Stomach (tissue), 9 donors: Measurements from ENCODE around the gene ADAMTS12. TPM values are rescaled to one million over a fixed set of nuclear protein-coding genes. Genes with fewer than 3 reads are reported as not detected.

ENCODE experiments used
- DNase-seq, 2 donors: peaks; one replicate each; pipeline versions ENCODE4 v3.0.0 to v3.0.0-alpha.2; 2013 to 2019
- H3K27ac ChIP-seq, 5 donors: fragments of 200-600 bp in 4 of 5; sonication (generic) in 4 of 5; one replicate each; pipeline ENCODE4 v1.5.1; 2013 to 2019; ENCODE audit warnings: mild to moderate bottlenecking in 1 of 5, moderate library complexity in 1 of 5
- H3K27me3 ChIP-seq, 3 donors: fragments of 200-600 bp; sonication (generic); one replicate each; pipeline ENCODE4 v1.5.1; 2017 to 2019; ENCODE audit warnings: mixed run types in 1 of 3
- H3K36me3 ChIP-seq, 4 donors: fragments of 200-600 bp; sonication (generic); 1 replicate in 3 of 4; 2 replicates in 1 of 4; pipeline ENCODE4 v1.5.1; 2016 to 2019
- H3K4me1 ChIP-seq, 4 donors: fragments of 200-600 bp; sonication (generic); one replicate each; pipeline ENCODE4 v1.5.1; 2016 to 2019
- H3K4me3 ChIP-seq, 4 donors: fragments of 200-600 bp; sonication (generic) in 3 of 4; one replicate each; pipeline ENCODE4 v1.5.1; 2016 to 2019; ENCODE audit warnings: mild to moderate bottlenecking in 1 of 4
- H3K9me3 ChIP-seq, 4 donors: fragments of 200-600 bp; sonication (generic); one replicate each; pipeline ENCODE4 v1.5.1; 2016 to 2019
- CTCF ChIP-seq, 7 experiments: fragments of 450-650 bp in 4 of 7; fragments of 200-600 bp in 3 of 7; sonication (generic) in 3 of 7; IDR thresholded peaks; one replicate each; pipeline ENCODE4 v1.5.1; 2016 to 2019; ENCODE audit warnings: antibody characterized with exemption in 7 of 7, control low read depth in 2 of 7, mild to moderate bottlenecking in 1 of 7
- EP300 ChIP-seq: sonication (generic); formaldehyde crosslinking; IDR thresholded peaks from one replicate; pipeline ENCODE4 v1.6.1; 2017; ENCODE audit warnings: antibody characterized with exemption
- POLR2A ChIP-seq, 4 donors: fragments of 450-650 bp; IDR thresholded peaks; one replicate each; pipeline ENCODE4 v1.6.1; 2016; ENCODE audit warnings: antibody characterized with exemption in 4 of 4, control low read depth in 2 of 4, mild to moderate bottlenecking in 1 of 4, moderate library complexity in 1 of 4
- POLR2AphosphoS5 ChIP-seq, 3 donors: sonication (generic); formaldehyde crosslinking; IDR thresholded peaks; one replicate each; pipeline ENCODE4 v1.6.1; 2016; ENCODE audit warnings: antibody characterized with exemption in 3 of 3
- WGBS, 5 donors: extraction: QIAGEN DNeasy Blood & Tissue Kit in 3 of 5; methylation state at CpG; one replicate each; pipeline versions ENCODE4 v1.1.5 to v1.1.7; 2013 to 2018; 5-methylcytosine and 5-hydroxymethylcytosine counted together
- intact Hi-C: fragments of 100-400 bp; cut with DNase I; formaldehyde crosslinking; loops from one replicate; pipeline ENCODE4 v1.15.1; 2023; ENCODE audit warnings: low total_unique reads
- polyA plus RNA-seq, 3 donors: library from polyadenylated mRNA; stranded (reverse); fragments of 200-250 nt; gene quantifications; one replicate each; pipeline ENCODE4 v1.2.3, GENCODE V29; 2013
- total RNA-seq, 5 donors: library from RNA; depleted of rRNA; stranded (reverse); fragments of >200 nt; gene quantifications; one replicate each; pipeline versions ENCODE4 v1.1.0 to v1.2.3, GENCODE V29; 2014 to 2016
- donor health status: healthy with polysubstance abuse.
- donor health status: Bipolar disorder and iron deficiency.
- donor health status: healthy.

ADAMTS12 gene
- total and polyA plus RNA-seq, 8 donors, result 0.14 to 17.1 (median 0.62) TPM; not detected in 1

- no peaks in the 10 kb centered on the region for H3K4me1 ChIP-seq
- H3K36me3 ChIP-seq, result no peaks in the 10 kb centered on the region
- intact Hi-C loops, result no loop called here
- DNase-seq, result no peak
- H3K9me3 ChIP-seq, result peaks cover 0 to 6% (median 2%) of the 10 kb centered on the region in 4 donors
- WGBS, 5 donors, result 67 to 78% (median 74%) methylated on average over 2 to 3 of the region's 3 CpGs
- H3K27me3 ChIP-seq, result no peaks in the 10 kb centered on the region
- no peak overlapping the region for H3K4me3 ChIP-seq
- H3K27ac ChIP-seq, result no peak overlapping the region
- no peak for TF ChIP-seq POLR2AphosphoS5 (IDR thresholded peaks at IDR 0.05)
- no peak for TF ChIP-seq POLR2A (IDR thresholded peaks at IDR 0.05)
- TF ChIP-seq EP300, result no peak
- TF ChIP-seq CTCF (IDR thresholded peaks at IDR 0.05), result no peak
Measured at GRCh38 chr5:33688066-33688465, 203.7 kb downstream of the ADAMTS12 start.

GRCh38 chr5:33685873-33686755 is 205.7 kb downstream of the ADAMTS12 start:
- DNase-seq, result no peak
- H3K4me1 ChIP-seq, result no peaks in the 10 kb centered on the region
- peaks cover 0 to 10% (median 0%) of the 10 kb centered on the region in 4 donors for H3K36me3 ChIP-seq
- intact Hi-C loops, result no loop called here
- no peaks in the 10 kb centered on the region for H3K9me3 ChIP-seq
- no peak overlapping the region for H3K4me3 ChIP-seq
- TF ChIP-seq CTCF (IDR thresholded peaks at IDR 0.05), result no peak
- no peak for TF ChIP-seq POLR2AphosphoS5 (IDR thresholded peaks at IDR 0.05)
- no peak for TF ChIP-seq EP300
- no peak for TF ChIP-seq POLR2A (IDR thresholded peaks at IDR 0.05)
- no peaks in the 10 kb centered on the region for H3K27me3 ChIP-seq
- H3K27ac ChIP-seq, result no peak overlapping the region
- WGBS, 5 donors, result 38 to 57% (median 43%) methylated on average over 9 to 11 of the region's 11 CpGs

GRCh38 chr5:33684496-33685159 is 207.2 kb downstream of the ADAMTS12 start:
- Histone ChIP-seq H3K27ac (no peak overlapping the region), H3K9me3 (no peaks in the 10 kb centered on the region), H3K4me3 (no peak overlapping the region), H3K4me1 (no peaks in the 10 kb centered on the region), H3K27me3 (no peaks in the 10 kb centered on the region), H3K36me3 (peaks cover 0 to 12% (median 0%) of the 10 kb centered on the region in 4 donors)
- WGBS, 5 donors, result 49 to 61% (median 57%) methylated on average over 7 of the region's 7 CpGs
- TF ChIP-seq CTCF (IDR thresholded peaks at IDR 0.05), result no peak
- no peak for TF ChIP-seq EP300
- no peak for TF ChIP-seq POLR2AphosphoS5 (IDR thresholded peaks at IDR 0.05)
- no peak for TF ChIP-seq POLR2A (IDR thresholded peaks at IDR 0.05)
- DNase-seq, result no peak
- intact Hi-C loops, result no loop called here

- TF ChIP-seq EP300 (no peak), POLR2A (IDR thresholded peaks at IDR 0.05) (no peak)
- intact Hi-C loops, result no loop called here
- H3K36me3 ChIP-seq, result peaks cover 0 to 12% (median 0%) of the 10 kb centered on the region in 4 donors
Measured at GRCh38 chr5:33679791-33680190, 212.0 kb downstream of the ADAMTS12 start.

More at GRCh38 chr5:33679791-33680190, 212.0 kb downstream of the ADAMTS12 start:
- Histone ChIP-seq H3K27me3 (no peaks in the 10 kb centered on the region), H3K27ac (no peak overlapping the region), H3K4me1 (no peaks in the 10 kb centered on the region), H3K9me3 (no peaks in the 10 kb centered on the region), H3K4me3 (no peak overlapping the region)
- WGBS, 5 donors, result 84 to 92% (median 86%) methylated on average over 2 of the region's 2 CpGs
- DNase-seq, result no peak
